Keratinocyte (primary cell): ENCODE results near the gene TECPR1.

Experiments
- CTCF ChIP-seq, 3 experiments: IDR thresholded peaks in 1 of 3; conservative IDR thresholded peaks in 1 of 3; optimal IDR thresholded peaks in 1 of 3; 2 replicates in 2 of 3; 3 replicates in 1 of 3; pipeline versions ENCODE3 to v1.5.1; 2011; ENCODE audit warnings: low read length in 3 of 3, mild to moderate bottlenecking in 3 of 3, moderate library complexity in 2 of 3, control low read depth in 1 of 3, inconsistent platforms in 1 of 3; ENCODE audit not compliant: insufficient read depth in 2 of 3; ENCODE audit errors: extremely low read depth in 1 of 3
- EZH2 ChIP-seq: IDR thresholded peaks from one replicate; pipeline ENCODE4 v1.6.1; 2012; ENCODE audit warnings: inconsistent platforms, mild to moderate bottlenecking, low read length, moderate library complexity

- TF ChIP-seq CTCF (optimal IDR thresholded peaks at IDR 0.05 in 1 of 3, IDR thresholded peaks at IDR 0.05 in 1 of 3, conservative IDR thresholded peaks at IDR 0.05 in 1 of 3; ENCODE audit: extremely low read depth in 1 of 3, insufficient read depth in 2 of 3, low read length in 3 of 3) (no peak), EZH2 (no peak)
Observed at GRCh38 chr7:98295467-98296192, 43.6 kb upstream of the TECPR1 start.
